OCI-LY7 (cell line): ENCODE data around the gene RASGRP1. TPM values are rescaled to one million over a fixed set of nuclear protein-coding genes. Genes with fewer than 3 reads are reported as not detected.

Experiments used
- BruUV-seq: library from RNA; stranded (reverse); fragments of 400-500 nt; replicated peaks from 2 replicates; lab custom pipeline; 2021; lab: Mats Ljungman, UMichigan
- CTCF ChIA-PET: fragments of 300-600 bp; sonication (Branson Sonifier 250); formaldehyde crosslinking; loops from one replicate; lab custom pipeline; 2022; ENCODE audit warnings: antibody characterized with exemption; ENCODE audit not compliant: unreplicated experiment; lab: Charles Lee
- POLR2A ChIA-PET: fragments of 300-600 bp; sonication (Branson Sonifier 250); formaldehyde crosslinking; loops from one replicate; lab custom pipeline; 2022; ENCODE audit warnings: antibody characterized with exemption; lab: Charles Lee
- DNase-seq: peaks from one replicate; pipeline ENCODE4 v3.0.0-alpha.2; 2015; ENCODE audit warnings: low spot score
- H2AFZ ChIP-seq: fragments of 200-600 bp; sonication (generic), shearing (Covaris generic); 2 replicates; pipeline ENCODE4 v1.6.1; 2014; ENCODE audit warnings: mild to moderate bottlenecking, antibody characterized with exemption, low read length, moderate library complexity
- H3K27ac ChIP-seq: fragments of 200-600 bp; sonication (generic); 2 replicates; pipeline ENCODE4 v1.5.1; 2014; ENCODE audit warnings: mixed run types, low read depth, mild to moderate bottlenecking, moderate library complexity, low read length, inconsistent platforms; ENCODE audit not compliant: poor library complexity, severe bottlenecking
- H3K36me3 ChIP-seq: fragments of 200-600 bp; sonication (generic); 2 replicates; pipeline ENCODE4 v1.6.1; 2014; ENCODE audit warnings: mild to moderate bottlenecking, antibody characterized with exemption, low read length, moderate library complexity, mixed read lengths; ENCODE audit not compliant: insufficient read depth
- H3K4me1 ChIP-seq: fragments of 200-600 bp; sonication (generic); 2 replicates; pipeline ENCODE4 v1.5.1; 2014; ENCODE audit warnings: mild to moderate bottlenecking, low read length; ENCODE audit not compliant: insufficient read depth, poor library complexity, severe bottlenecking
- H3K4me2 ChIP-seq: fragments of 200-600 bp; sonication (generic); 2 replicates; pipeline ENCODE4 v1.6.1; 2014; ENCODE audit warnings: mild to moderate bottlenecking, low read length
- H3K4me3 ChIP-seq: fragments of 200-600 bp; sonication (generic); 2 replicates; pipeline ENCODE4 v1.5.1; 2014; ENCODE audit warnings: mild to moderate bottlenecking, low read depth, low read length; ENCODE audit not compliant: poor library complexity, severe bottlenecking
- H3K79me2 ChIP-seq: fragments of 200-600 bp; sonication (generic); 2 replicates; pipeline ENCODE4 v1.6.1; 2016; ENCODE audit warnings: low read depth, mild to moderate bottlenecking, low read length, moderate library complexity, mixed read lengths; ENCODE audit not compliant: insufficient read depth
- H3K9me2 ChIP-seq: fragments of 200-600 bp; sonication (generic); 2 replicates; pipeline ENCODE4 v1.6.1; 2016; ENCODE audit warnings: mild to moderate bottlenecking, low read length, mixed read lengths; ENCODE audit not compliant: insufficient read depth
- H3K9me3 ChIP-seq: fragments of 200-600 bp; sonication (generic); 2 replicates; pipeline ENCODE4 v1.6.1; 2014; ENCODE audit warnings: mild to moderate bottlenecking, mixed run types, low read length, mixed read lengths
- H4K20me1 ChIP-seq: fragments of 200-600 bp; sonication (generic); 2 replicates; pipeline ENCODE4 v1.6.1; 2014; ENCODE audit warnings: mild to moderate bottlenecking, antibody characterized with exemption, low read length, moderate library complexity, mixed read lengths; ENCODE audit not compliant: insufficient read depth
- EZH2phosphoT487 ChIP-seq: fragments of 200-600 bp; sonication (generic); IDR thresholded peaks from 2 replicates; pipeline ENCODE4 v1.6.1; 2018; ENCODE audit warnings: low read depth, borderline replicate concordance, mild to moderate bottlenecking, mixed run types, antibody characterized with exemption, low read length, moderate library complexity, mixed read lengths
- intact Hi-C: fragments of 100-400 bp; cut with micrococcal nuclease; formaldehyde crosslinking; loops from one replicate; pipeline ENCODE4 v1.10.0; 2022; ENCODE audit not compliant: unreplicated experiment
- total RNA-seq, 2 experiments: library from RNA; depleted of rRNA in 1 of 2; stranded (reverse); fragments of >200 nt in 1 of 2; shearing (Covaris generic) in 1 of 2; gene quantifications; 2 replicates each; pipeline ENCODE4 v1.2.3, GENCODE V29; 2014 to 2022
- TF ChIP-seq, protein P1 (sequence below): fragments of 200-600 bp; sonication (generic); conservative IDR thresholded peaks from 2 replicates; pipeline ENCODE4 v1.5.1; 2014; ENCODE audit warnings: mild to moderate bottlenecking, antibody characterized with exemption, low read length, moderate library complexity, mixed read lengths

The RASGRP1 gene
- total RNA-seq, 2 experiments from 2014 or later: 6.1 to 17.2 TPM

DNA sequence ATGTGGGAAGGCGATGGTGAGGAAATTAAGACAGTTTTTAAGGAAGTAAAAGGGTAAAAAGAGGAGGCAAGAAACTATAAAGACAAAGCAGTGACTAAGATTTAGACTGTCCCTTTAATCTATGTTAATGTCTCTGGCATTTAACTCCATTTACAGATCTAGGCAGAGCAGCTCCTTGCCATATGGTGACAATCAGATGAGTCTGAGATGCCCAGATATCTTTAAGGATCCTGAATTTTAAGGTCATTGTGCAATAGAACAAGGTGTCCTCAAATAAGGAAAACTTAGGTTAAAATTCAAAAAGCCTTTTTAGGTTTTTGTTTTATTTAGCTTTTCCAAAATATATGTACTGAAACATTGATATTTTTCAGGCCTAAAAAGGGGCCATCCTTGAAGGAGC, 24.1 kb downstream of the RASGRP1 start:
- H4K20me1 ChIP-seq: no peaks in the 10 kb centered on the region
- no peaks in the 10 kb centered on the region for H3K9me3 ChIP-seq
- H2AFZ ChIP-seq: no peak overlapping the region
- no peaks in the 10 kb centered on the region for H3K9me2 ChIP-seq
- ChIA-PET POLR2A (interaction anchor here (0.5 kb wide), 1 partner anchor 101 kb away, joined by 3 read pairs; no protein-coding TSS in a partner anchor), CTCF (no interaction called here)
- no peak for DNase-seq
- H3K27ac ChIP-seq: no peak overlapping the region
- TF ChIP-seq EZH2phosphoT487: no peak
- TF ChIP-seq, protein P1, sequence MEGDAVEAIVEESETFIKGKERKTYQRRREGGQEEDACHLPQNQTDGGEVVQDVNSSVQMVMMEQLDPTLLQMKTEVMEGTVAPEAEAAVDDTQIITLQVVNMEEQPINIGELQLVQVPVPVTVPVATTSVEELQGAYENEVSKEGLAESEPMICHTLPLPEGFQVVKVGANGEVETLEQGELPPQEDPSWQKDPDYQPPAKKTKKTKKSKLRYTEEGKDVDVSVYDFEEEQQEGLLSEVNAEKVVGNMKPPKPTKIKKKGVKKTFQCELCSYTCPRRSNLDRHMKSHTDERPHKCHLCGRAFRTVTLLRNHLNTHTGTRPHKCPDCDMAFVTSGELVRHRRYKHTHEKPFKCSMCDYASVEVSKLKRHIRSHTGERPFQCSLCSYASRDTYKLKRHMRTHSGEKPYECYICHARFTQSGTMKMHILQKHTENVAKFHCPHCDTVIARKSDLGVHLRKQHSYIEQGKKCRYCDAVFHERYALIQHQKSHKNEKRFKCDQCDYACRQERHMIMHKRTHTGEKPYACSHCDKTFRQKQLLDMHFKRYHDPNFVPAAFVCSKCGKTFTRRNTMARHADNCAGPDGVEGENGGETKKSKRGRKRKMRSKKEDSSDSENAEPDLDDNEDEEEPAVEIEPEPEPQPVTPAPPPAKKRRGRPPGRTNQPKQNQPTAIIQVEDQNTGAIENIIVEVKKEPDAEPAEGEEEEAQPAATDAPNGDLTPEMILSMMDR: no peak
- no peaks in the 10 kb centered on the region for H3K4me1 ChIP-seq
- no peaks in the 10 kb centered on the region for H3K36me3 ChIP-seq
- H3K4me3 ChIP-seq: no peak overlapping the region
- no peak overlapping the region for H3K4me2 ChIP-seq
- no peaks in the 10 kb centered on the region for H3K79me2 ChIP-seq
- intact Hi-C loops: no loop called here
- BruUV-seq: no TSS peak

DNA sequence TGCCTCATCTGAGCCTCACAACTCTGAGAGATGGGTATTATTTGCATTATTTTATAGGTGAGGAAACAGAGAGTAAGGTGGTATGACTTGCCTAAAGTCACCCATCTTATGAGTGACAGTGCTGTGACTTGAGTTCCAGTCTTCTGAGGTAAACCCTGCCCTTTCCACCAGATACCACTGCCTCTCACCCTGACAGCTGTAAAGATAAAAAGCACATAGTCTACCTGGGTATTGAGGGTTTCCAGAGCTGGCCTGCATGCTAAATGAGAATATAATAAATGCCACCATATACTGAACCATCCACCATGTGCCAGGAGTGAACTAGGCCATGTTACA, 25.6 kb downstream of the RASGRP1 start:
- POLR2A ChIA-PET: no interaction called here
- Histone ChIP-seq H3K4me2 (no peak overlapping the region), H3K9me2 (no peaks in the 10 kb centered on the region), H3K36me3 (no peaks in the 10 kb centered on the region), H3K27ac (no peak overlapping the region), H3K79me2 (no peaks in the 10 kb centered on the region), H3K4me1 (no peaks in the 10 kb centered on the region), H3K4me3 (no peak overlapping the region), H2AFZ (no peak overlapping the region), H4K20me1 (no peaks in the 10 kb centered on the region), H3K9me3 (no peaks in the 10 kb centered on the region)
- BruUV-seq: no TSS peak
- CTCF ChIA-PET: no interaction called here
- intact Hi-C loops: no loop called here
- DNase-seq: no peak
- TF ChIP-seq EZH2phosphoT487: no peak
- TF ChIP-seq, protein P1: no peak

DNA sequence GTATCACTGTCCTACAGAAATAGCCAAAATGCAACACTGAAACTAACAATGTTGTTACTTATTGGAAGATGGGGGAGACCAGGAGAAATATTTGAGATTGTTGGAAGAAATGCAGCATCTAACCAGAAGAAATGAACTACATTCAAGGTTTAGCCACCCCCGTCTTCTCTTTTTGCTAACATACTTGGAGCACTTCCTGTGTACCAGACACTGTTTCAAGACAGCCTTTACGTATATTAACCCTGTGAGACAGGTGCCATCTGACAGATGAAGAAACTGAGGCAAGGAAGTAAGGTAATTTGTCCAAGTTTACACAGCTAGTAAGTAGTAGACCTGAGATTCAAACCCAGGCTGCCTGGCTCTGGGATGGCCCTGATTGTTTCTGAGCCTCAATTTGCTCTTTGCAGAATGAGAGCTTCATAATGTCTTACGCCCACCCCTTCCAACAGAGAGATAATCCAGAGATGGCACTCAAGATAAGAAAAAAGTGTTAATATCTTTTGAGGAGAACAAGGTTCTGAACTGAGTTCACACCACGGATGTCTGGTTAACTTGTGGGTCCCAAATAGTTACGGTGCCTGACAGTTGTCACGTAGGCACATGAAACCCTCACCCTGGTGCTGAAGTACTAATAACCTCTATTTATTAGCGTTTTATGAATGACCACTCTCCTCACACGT, 26.1 kb downstream of the RASGRP1 start:
- Histone ChIP-seq H3K9me2 (no peaks in the 10 kb centered on the region), H3K79me2 (no peaks in the 10 kb centered on the region), H3K27ac (no peak overlapping the region), H2AFZ (no peak overlapping the region), H3K4me3 (no peak overlapping the region), H3K4me2 (no peak overlapping the region), H4K20me1 (no peaks in the 10 kb centered on the region), H3K36me3 (no peaks in the 10 kb centered on the region), H3K9me3 (no peaks in the 10 kb centered on the region), H3K4me1 (no peaks in the 10 kb centered on the region)
- no TSS peak for BruUV-seq
- no peak for TF ChIP-seq EZH2phosphoT487
- TF ChIP-seq, protein P1: no peak
- no peak for DNase-seq
- POLR2A ChIA-PET: no interaction called here
- CTCF ChIA-PET: no interaction called here
- intact Hi-C loops: no loop called here
